Measurements from ENCODE around the gene EQTN.

GRCh38 chr9:27337236-27337635 is 40.3 kb upstream of the EQTN start:
- no peak for TF ChIP-seq POLR2A (IDR thresholded peaks at IDR 0.05; ENCODE audit: low read depth, low read length)
- no peak for TF ChIP-seq POLR2AphosphoS5 (IDR thresholded peaks at IDR 0.05; ENCODE audit: low read depth, low read length)
- TF ChIP-seq TAF1 (IDR thresholded peaks at IDR 0.05; ENCODE audit: low read depth, low read length): no peak
- no peak for TF ChIP-seq SPI1 (IDR thresholded peaks at IDR 0.05; ENCODE audit: low read depth, low read length)

Measured in GM12891 (cell line).